ENCODE data around the gene OR2A2.

OR2A2 gene

GRCh38 chr7:144144426-144144825 lies 35.0 kb downstream of the OR2A2 start:
- DNase-seq = no peak

DNA sequence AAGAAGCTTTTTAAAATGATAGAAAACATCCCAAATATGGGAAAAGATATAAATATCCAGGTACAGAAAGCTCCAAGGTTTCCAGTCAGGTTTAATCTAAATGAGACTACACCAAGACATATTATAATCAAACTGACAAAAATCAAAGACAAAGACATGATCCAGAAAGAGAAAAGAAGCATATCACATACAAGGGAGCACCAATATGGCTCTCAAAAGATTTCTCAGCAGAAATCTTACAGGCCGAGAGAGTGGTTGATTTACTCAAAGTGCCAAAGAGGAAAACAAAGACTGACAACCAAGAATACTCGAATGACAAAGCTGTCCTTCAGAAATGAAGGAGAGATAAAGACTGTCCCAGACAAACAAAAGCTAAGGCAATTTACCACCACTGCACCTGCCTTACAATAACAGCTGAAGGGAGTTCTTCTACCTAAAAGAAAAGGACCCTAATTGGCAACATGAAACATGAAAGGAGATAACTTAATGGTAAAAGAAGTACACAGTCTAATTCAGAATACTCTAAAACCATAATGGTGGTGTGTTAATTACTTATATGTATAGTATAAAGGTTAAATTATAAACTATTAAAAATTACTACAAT lies 38.9 kb downstream of the OR2A2 start:
- no peak for DNase-seq

- DNase-seq = no peak
Measured at GRCh38 chr7:144158861-144159260, 49.5 kb downstream of the OR2A2 start.

Measured in eye (tissue), 1 donor.